HG03520 (cell line): ENCODE data around the gene CEP128.

Source experiments
- ATAC-seq: cut with Tn5 transposase; IDR thresholded peaks from one replicate; pipeline ENCODE4 v1.9.1; 2021; ENCODE audit warnings: mild to moderate bottlenecking, moderate library complexity; ENCODE audit not compliant: unreplicated experiment

The CEP128 gene

DNA sequence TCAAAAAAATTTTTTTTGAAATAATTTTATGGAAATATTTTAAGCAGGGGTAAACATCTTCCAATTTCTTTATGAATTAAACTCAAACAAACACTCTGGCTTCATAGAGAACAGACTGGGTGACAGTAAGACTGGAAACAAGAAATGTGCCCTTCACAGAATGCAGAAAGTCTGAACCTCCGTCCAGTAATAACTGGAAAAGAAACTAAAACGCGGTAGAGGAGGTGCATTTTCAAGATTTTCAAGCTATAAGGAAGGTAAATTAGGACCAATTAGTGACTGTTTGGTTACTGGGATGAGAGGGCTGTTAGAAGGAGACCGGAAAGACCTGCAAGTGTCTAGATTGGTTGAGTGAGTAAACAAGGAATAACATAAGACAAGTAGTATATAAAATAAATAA lies 245.7 kb downstream of the CEP128 start:
- ATAC-seq = peak; percentile 94

DNA sequence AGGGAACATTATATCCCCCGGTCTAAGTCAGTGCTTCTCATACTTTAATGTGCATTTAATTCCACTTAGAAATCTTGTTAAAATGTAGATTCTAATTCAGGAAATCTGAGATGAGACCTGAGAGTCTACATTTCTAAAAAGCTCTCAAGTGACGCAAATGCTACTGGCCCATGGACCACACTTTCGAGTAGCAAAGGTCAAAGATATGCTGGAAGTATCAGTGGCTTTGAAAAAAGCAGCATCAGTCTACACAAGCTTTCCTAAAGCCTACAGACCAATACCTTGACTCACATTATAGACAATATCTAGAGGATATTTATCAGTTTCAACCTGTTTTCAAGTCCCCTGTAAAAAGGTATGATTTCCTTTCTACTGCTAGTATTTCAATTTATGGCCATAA lies 248.6 kb downstream of the CEP128 start:
- ATAC-seq = no peak

DNA sequence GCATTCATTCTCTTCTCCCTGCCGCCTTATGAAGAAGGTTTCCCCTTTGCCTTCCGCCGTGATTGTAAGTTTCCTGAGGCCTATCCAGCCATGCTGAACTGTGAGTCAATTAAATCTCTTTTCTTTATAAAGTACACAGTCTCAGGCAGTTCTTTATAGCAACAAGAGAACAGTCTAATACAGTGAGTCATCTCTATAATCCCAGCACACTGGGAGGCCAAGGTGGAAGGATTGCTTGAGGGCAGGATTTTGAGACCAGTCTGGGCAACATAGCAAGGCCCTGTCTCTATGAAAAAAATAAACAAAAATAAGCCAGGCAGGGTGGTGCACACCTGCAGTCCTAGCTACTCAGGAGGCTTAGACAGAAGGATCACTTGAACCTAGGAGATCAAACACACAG lies 259.9 kb downstream of the CEP128 start:
- no peak for ATAC-seq

DNA sequence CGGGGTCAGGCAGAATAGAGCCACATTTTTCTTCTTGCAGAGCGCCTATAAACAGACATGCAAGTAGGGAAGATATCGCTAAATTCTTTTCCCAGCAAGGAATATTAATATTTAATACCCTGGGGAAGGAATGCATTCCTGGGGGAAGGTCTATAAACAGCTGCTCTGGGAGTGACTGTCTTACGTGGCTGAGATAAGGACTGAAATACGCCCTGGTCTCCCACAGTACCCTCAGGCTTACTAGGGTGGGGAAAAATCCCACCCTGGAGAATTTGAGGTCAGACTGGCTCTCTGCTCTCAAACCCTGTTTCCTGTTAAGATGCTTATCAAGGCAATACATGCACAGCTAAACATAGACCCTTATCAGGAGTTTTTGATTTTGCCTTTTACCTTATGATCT lies 262.3 kb downstream of the CEP128 start:
- ATAC-seq = no peak

DNA sequence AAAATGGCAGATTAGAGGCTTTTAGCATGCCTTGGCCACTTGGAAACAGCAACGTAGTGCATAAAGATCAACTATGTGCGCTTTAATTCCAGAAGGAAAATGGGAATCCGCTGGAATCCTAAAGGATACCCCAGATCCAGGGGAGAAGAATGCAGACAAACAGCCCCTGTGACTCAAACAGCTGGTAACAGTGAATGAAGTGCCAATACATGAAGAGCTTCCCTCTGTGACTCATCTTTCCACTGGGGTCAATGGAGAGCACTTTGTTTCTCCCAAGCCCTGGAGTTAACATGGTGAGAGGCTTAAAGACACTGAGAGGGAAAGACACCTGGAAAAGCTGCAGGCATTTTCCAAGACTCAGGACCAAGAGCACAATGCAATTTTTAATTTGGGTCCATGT lies 263.1 kb downstream of the CEP128 start:
- ATAC-seq = no peak

DNA sequence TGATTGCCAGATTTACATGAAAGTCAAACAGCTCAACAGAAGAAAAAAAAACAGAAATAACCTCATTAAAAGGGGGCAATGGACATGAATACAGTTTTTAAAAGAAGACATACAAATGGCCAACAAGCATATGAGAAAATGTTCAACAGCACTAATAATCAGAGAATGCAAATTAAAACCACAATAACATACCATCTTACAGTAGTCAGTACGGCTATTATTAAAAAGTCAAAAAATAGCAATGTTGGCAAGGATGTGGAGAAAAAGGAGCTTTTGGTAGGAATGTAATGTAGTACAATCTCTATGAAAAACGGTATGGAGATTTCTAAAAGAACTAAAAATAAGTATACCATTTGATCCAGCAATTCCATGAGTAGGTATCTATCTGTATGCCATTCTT lies 272.1 kb downstream of the CEP128 start:
- no peak for ATAC-seq

DNA sequence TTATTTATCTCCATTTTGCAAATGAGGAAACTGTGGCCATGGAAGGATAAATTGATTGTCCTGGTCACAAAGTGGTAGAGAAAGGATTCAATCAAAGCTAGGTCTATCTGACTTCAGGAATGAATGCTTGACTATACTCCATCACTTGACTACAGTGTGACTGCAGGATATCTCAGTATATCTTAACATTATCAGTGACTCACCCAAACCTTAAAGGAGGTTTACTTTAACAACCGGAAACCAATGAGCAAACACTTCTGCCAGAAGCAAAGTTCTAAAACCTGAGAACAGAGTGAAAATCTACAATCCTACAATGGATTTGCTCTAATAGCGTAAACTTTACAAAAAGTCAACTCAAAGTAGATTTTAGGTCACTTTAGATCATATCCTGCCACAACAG lies 277.0 kb downstream of the CEP128 start:
- no peak for ATAC-seq

DNA sequence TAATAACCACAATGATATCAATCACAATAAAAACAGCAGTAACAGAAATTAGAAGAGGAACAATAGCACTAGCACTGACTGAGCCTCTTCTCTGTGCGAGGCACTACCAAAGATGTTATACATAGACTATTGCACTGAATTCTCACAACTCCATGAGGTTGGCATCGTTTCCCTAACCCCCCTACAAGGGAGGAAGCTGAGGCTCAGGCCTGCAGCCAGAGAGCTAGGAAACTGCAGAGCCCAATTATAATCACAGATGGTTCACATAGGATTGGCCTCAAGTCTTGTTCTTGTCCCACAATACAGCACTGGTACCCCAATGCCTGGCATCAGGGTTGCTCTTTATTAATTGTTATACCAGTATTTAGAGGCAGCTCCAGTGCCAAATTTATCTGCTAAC lies 278.0 kb downstream of the CEP128 start:
- ATAC-seq = no peak

DNA sequence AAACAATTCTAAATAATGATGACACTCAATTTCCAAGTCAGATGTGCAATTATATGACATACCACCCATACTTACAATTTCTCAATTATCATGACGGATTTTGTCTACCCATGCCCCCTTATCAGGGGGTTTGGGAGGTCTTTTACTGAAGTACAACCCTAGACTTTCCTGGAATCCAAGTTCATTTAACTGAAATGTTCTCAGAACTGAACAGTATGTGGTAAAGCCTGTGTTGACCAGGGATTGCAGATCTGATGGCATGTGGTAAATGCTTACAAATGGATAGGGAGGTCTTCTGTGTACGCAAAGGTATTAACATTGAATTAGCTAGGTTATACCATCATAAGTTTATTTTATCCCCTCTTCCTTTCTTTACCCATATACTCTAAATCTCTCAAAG lies 281.8 kb downstream of the CEP128 start:
- ATAC-seq = no peak

DNA sequence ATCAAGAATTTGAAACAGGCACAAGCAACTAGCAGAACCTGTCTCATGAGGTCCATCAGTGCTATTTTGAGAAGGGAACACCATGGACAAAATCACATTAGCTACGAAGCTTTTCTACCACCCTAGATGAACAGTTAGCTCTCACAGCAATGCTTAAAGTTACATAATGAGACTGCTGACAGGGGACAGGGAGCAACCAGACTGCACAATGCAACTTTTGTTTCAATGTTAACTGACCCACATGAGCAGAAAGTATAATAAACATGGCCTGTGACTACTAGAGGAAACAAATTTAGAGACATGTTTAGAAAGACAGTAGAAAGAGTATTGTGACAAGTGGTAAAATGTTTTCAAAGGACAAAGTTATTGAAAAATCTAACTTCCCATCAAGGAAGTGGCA lies 282.8 kb downstream of the CEP128 start:
- ATAC-seq = no peak

DNA sequence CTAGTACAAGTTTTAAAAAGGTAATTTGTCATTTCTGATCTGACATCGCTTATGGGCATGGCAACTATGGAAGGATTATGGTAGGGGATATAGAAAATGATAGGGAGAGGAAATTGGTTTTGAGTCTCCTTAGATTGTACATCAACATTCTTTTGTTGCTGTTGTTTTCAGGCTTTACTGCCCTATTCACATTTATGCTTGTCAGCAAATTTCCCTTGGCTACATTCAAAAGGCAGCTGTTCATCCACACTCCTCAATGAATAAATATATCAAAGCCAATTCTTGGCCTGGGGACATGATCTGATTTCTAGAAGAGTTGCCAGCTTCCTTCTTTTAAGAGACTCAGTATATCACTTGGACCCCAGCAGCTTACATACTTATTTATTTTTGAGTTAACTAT lies 283.4 kb downstream of the CEP128 start:
- no peak for ATAC-seq

DNA sequence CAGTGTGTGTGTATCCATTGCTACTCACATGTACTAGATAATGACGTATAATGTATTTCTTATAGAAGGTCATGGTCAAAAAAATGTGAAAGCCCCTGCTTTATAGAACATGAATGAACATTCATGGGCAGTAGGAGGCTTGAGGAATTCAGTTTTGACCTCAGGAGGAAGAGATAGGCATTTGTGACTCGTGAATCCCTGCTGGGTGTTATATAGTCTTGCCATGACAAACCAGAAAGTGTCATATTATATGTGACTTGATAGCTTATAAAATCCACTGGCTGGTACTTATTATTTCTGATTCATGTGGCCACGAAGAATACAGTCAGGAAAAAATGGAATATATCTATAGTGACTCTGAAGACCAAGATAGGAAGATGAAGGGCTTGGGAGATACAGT lies 287.6 kb downstream of the CEP128 start:
- no peak for ATAC-seq

DNA sequence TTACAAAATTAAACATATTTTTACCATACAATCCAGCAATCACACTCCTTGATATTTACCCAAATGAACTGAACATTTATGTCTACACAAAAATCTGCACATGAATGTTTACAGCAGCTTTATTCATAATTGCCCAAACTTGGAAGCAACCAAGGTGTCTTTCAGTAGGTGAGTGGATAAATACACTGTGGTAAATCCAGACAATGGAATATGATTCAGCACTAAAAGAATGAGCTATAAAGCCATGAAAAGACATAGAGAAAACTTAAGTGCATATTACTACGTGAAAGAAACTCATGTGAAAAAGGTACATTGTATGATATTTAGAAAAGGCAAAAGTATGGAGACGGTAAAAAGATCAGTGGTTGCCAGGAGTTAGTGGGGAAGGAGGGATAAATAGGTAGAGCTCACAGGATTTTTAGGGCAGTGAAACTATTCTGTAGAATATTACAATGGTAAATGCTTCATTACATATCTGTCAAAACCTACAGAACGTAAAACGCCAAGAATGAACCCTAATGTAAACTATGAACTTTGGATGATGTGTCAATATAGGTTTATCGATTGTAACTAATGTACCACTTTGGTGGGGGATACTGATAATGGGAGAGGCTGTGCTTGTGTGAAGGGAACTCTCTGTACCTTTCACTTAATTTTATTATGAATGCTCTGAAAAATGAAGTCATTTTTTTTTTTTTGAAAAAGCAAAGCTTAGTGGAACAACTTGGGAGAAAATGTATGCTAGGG lies 295.7 kb downstream of the CEP128 start:
- no peak for ATAC-seq

DNA sequence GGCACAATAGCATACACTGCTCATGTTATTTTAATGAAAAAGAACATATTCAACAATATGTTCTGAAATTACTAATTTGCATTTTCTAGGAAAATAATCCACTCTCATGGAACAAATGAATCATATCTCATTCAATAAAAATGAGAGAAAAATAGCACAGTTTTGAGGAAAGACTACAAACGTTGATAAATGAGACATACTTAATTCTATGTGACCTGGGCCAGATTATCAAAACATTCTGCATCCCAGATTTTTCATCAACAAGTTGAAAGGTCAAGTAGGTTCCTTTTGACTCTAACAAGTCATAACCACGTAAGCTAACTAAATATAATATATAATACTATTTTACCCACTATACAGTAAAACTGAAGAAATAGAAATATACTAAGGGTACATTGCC lies 296.7 kb downstream of the CEP128 start:
- no peak for ATAC-seq

DNA sequence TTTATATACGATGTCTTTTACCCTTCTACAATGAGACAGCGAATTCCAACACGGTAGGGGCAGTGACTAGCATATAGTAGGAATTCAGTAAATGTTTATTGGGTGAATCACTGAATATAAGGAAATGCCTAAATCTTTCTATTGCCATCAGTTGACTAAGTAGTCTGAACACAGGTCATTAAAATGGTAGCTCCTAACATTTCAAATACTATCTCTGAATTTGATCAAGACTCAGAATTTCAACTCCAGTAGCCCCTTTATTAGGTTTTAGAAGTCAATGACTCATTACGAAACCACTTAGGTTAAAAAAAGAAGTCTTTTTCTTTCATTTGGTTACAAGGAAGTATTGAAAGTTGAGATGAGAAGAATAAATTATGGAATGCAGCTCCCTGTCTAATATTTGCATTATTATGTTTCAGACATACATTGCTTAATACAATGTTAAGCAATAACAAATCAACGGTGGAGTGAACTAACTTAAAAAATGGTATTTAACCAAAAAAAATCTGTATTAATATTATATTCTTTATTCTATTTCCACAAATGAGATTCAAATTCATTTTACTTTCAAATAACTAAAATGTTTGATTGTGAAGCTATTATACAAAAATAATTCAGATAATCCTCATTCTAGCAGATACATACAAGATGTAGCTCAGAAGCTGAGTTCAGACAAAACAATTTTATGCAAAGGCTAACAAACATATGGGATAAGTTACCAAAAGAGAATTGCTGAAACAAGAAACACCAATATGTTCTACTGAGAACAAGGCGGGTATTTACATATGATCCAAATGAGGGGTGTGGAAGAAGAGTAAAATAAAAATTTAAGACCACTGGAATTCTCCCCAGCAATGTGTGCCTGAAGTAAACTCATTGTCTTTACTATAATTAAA lies 302.7 kb downstream of the CEP128 start:
- ATAC-seq = no peak

DNA sequence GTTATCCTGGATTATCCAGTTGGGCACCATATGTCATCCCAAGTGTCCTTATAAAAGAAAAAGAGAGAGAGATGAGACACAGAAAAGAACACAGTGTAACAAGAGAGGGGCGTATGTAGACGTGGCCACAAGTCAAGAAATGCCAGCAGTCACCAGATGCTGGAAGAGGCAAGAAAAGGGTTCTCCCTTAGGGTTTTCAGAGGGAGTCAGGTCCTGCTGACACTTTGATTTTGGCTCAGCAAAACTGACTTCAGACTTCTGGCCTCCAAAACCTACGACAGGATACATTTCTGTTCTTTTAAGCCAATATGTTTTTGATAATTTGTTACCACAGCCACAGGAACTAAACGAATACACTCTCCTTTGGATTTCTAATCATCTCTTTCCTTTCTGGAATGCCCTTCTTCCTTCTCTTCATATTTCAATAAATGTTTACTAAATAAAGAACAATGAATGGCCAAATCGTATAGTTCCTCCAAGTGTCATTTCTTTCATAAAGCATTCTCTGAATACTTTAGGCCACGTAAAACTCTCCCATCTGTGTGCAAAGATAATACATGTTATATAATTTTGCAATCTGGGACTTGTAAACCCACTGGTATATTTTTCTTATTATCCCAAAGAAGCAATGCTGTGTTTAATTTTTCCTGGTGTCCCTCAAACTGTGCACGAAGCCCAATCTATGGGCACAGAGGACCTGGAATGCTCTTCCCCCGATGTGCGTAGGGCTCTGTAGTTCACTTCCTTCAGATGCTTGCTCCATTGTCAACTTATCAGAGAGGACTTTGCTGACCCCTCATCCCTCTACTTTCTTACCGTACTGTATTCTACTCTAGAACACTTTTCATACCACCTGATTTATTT lies 303.6 kb downstream of the CEP128 start:
- no peak for ATAC-seq

DNA sequence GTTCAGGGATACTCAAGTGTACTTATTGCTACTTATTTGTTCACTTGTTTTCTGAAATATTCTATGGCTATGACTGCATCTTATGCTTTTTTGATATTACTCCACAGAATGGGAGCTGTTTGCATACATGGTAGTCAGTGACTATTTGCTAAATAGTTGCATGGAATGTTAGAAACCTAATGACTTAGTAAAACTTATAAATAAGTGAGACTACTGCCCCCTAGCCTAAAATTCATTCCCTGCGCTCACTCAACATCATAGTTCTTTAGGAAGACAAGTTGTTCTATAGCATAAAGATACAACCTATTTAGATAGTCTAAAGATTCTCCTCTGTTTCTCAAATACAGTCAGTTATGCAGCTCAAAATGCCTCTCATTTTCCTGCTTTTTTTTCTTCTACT lies 305.5 kb downstream of the CEP128 start:
- ATAC-seq = no peak

DNA sequence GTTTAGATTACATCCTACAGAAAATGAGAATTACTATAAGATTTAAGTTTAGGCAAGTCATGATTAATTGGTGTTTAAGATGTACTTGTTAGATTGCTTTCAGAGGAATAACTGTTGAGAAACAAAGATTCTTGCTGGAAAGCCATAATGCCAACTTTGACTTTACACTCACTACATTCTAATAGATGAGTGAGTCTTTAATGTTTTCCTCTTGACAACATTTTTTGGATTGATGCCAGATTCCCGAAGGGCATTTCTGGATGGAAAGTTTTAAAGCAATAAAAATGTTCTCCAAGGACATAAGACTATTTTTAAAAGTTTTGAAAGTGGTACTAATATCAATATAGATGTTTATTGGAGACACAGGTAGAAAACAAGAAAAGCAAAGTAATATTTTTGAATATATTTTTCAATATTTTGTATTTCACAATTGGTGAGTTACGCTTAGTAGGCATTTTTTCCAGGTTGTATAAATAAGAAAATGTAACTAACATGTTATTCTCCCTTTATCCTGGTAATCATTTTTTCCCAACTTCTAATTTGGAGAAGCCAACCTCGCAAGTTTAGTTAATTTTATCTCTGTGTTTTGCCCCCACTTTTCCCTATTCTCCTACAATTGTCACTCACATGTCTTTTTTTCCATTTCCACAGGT lies 307.3 kb downstream of the CEP128 start:
- no peak for ATAC-seq

DNA sequence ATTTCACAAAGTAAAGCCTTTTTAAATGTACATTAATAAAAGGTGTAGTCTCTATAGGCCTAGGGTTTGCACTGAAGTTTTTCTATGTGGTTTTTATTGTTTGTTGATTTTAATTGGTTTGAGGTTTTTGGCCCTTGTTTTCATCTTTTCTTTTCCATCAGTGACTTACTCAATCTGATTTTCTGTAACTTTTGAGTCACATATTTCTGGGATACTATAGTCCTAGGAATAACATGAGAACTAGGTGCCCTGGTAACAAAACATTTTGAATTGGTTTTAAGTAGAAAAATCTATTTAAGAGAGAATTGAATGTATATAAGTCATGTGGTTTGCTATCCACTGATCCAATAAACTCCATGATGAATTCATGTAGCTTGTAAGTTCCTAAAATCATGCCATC lies 311.9 kb downstream of the CEP128 start:
- no peak for ATAC-seq

DNA sequence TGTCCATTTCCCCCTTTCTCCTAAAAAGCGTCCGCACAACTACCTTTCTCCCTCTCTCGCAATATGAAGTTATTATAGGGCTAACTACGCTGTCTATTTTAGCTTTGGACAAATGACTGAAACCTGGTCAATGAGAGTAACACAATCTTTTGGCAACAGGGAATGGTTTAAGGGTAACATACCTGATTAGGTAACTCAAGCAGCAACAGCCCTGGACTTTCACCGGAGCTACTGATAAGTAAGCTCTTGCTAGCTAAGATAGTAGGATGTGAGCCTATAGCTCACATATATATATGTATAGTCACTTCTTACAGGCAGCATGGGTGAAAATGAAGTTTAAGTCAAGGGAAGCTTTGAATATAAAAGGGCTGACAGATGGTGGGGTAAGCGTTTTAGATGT lies 313.0 kb downstream of the CEP128 start:
- ATAC-seq = no peak

DNA sequence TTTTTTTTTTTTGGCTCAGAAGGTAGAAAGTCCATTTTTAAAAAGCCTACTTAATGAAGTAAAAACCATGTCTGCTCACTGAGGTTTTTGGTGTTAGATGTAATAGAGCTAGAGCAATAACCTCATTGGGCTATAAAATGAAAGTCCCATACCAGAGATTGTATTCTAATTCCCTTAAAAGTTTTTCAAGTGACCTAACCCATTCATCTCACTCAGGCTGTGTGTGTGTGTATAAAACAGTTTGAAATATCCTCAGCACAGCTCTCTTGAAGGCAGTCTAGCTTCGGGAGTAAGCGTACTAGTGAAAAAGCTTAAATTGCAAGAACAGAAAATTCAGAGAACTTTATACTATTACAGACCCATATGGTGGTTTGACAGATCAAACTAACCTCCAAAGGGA lies 313.8 kb downstream of the CEP128 start:
- ATAC-seq = no peak
